Fibroblast of peridontal ligament (primary cell): Measurements from ENCODE around the gene RNF32.
A peak's percentile ranks its signal among the peaks of the same experiment; 100 is the strongest.
"Not testable (repeated sequence)": the region's sequence is repeated elsewhere in the genome, so short reads cannot be mapped to it uniquely, and the experiment has no call there.

Experiments
- DNase-seq: peaks from one replicate; pipeline ENCODE4 v3.0.0-alpha.2; 2010; ENCODE audit errors: extremely low read depth

Gene RNF32

GRCh38 chr7:156675721-156676120 lies 35.1 kb downstream of the RNF32 start:
- no peak for DNase-seq

- no peak for DNase-seq
These were observed 35.7 kb downstream of the RNF32 start for GRCh38 chr7:156676263-156676662.

GRCh38 chr7:156677374-156678054 lies 36.9 kb downstream of the RNF32 start:
- no peak for DNase-seq

- DNase-seq = peak; percentile 9
These were observed 39.7 kb downstream of the RNF32 start for GRCh38 chr7:156680281-156680680.

GRCh38 chr7:156682928-156683327 lies 42.4 kb downstream of the RNF32 start:
- no peak for DNase-seq

GRCh38 chr7:156684251-156684650 lies 43.7 kb downstream of the RNF32 start:
- no peak for DNase-seq

- DNase-seq = no peak
These were observed 44.1 kb downstream of the RNF32 start for GRCh38 chr7:156684661-156685060.

GRCh38 chr7:156691764-156692163 lies 51.2 kb downstream of the RNF32 start:
- no peak for DNase-seq

- no peak for DNase-seq
These were observed 52.3 kb downstream of the RNF32 start for GRCh38 chr7:156692849-156693248.

GRCh38 chr7:156693627-156694026 lies 53.1 kb downstream of the RNF32 start:
- DNase-seq = no peak

- DNase-seq = not testable (repeated sequence)
These were observed 56.7 kb downstream of the RNF32 start for GRCh38 chr7:156697283-156697682.

- not testable (repeated sequence) for DNase-seq
These were observed 57.9 kb downstream of the RNF32 start for GRCh38 chr7:156698512-156698911.

- DNase-seq = not testable (repeated sequence)
These were observed 61.2 kb downstream of the RNF32 start for GRCh38 chr7:156701787-156702186.

- DNase-seq = no peak
These were observed 61.8 kb downstream of the RNF32 start for GRCh38 chr7:156702399-156702798.

GRCh38 chr7:156703209-156703608 lies 62.6 kb downstream of the RNF32 start:
- DNase-seq = peak; percentile 3

- no peak for DNase-seq
These were observed 63.4 kb downstream of the RNF32 start for GRCh38 chr7:156703773-156704482.

GRCh38 chr7:156722043-156722826 lies 81.7 kb downstream of the RNF32 start:
- no peak for DNase-seq

- DNase-seq = no peak
These were observed 84.5 kb downstream of the RNF32 start for GRCh38 chr7:156725073-156725472.

- no peak for DNase-seq
These were observed 85.4 kb downstream of the RNF32 start for GRCh38 chr7:156725936-156726335.
